Measurements from ENCODE around the gene CMIP.

GRCh38 chr16:81625544-81626153, 181.0 kb downstream of the CMIP start:
- TF ChIP-seq CTCF (conservative IDR thresholded peaks at IDR 0.05; ENCODE audit: low read length) (no peak), EZH2phosphoT487 (IDR thresholded peaks at IDR 0.05; ENCODE audit: borderline replicate concordance) (no peak)

Data from Loucy (cell line).